Upper lobe of left lung (tissue), 6 donors: ENCODE data around the gene ABHD12. TPM values are rescaled to one million over a fixed set of nuclear protein-coding genes. Genes with fewer than 3 reads are reported as not detected.
A peak's percentile ranks its signal among the peaks of the same experiment; 100 is the strongest.

Experiments
- ATAC-seq, 2 donors: fragments of 200-7000 bp; cut with Tn5 transposase; one replicate each; pipeline ENCODE4 v1.9.1; 2022; ENCODE audit warnings: mild to moderate bottlenecking in 2 of 2, moderate library complexity in 2 of 2; ENCODE audit not compliant: low FRiP score in 2 of 2
- DNase-seq, 2 donors: peaks; one replicate each; pipeline ENCODE4 v3.0.0-alpha.2; 2019 to 2020
- H3K27ac ChIP-seq, 4 donors: fragments of 200-600 bp; sonication (generic); one replicate each; pipeline ENCODE4 v1.5.1; 2016 to 2019
- H3K27me3 ChIP-seq, 4 donors: fragments of 200-600 bp; sonication (generic); one replicate each; pipeline ENCODE4 v1.5.1; 2017 to 2019
- H3K36me3 ChIP-seq, 4 donors: fragments of 200-600 bp; sonication (generic); one replicate each; pipeline ENCODE4 v1.5.1; 2016 to 2019
- H3K4me1 ChIP-seq, 4 donors: fragments of 200-600 bp; sonication (generic); one replicate each; pipeline ENCODE4 v1.5.1; 2018 to 2019
- H3K4me3 ChIP-seq, 4 donors: fragments of 200-600 bp; sonication (generic); one replicate each; pipeline ENCODE4 v1.5.1; 2017 to 2019; ENCODE audit warnings: mild to moderate bottlenecking in 2 of 4, moderate library complexity in 1 of 4
- H3K9me3 ChIP-seq, 4 donors: fragments of 200-600 bp; sonication (generic); one replicate each; pipeline ENCODE4 v1.5.1; 2018 to 2019
- CTCF ChIP-seq, 6 experiments: fragments of 450-650 bp in 4 of 6; fragments of 200-600 bp in 2 of 6; sonication (generic) in 2 of 6; IDR thresholded peaks; one replicate each; pipeline ENCODE4 v1.5.1; 2016 to 2019; ENCODE audit warnings: antibody characterized with exemption in 6 of 6
- EP300 ChIP-seq, 4 donors: sonication (generic); formaldehyde crosslinking; IDR thresholded peaks; one replicate each; pipeline ENCODE4 v1.5.1; 2017; ENCODE audit warnings: antibody characterized with exemption in 4 of 4, control low read depth in 2 of 4
- POLR2A ChIP-seq, 4 donors: fragments of 450-650 bp; IDR thresholded peaks; one replicate each; pipeline ENCODE4 v1.5.1; 2016 to 2017; ENCODE audit warnings: antibody characterized with exemption in 4 of 4, mild to moderate bottlenecking in 2 of 4
- POLR2AphosphoS5 ChIP-seq, 2 donors: sonication (generic); formaldehyde crosslinking; IDR thresholded peaks; one replicate each; pipeline ENCODE4 v1.5.1; 2017; ENCODE audit warnings: antibody characterized with exemption in 2 of 2
- WGBS, 2 donors: methylation state at CpG; one replicate each; pipeline ENCODE4 v1.1.5; 2017 to 2018; 5-methylcytosine and 5-hydroxymethylcytosine counted together
- total RNA-seq, 6 donors: library from RNA; depleted of rRNA in 4 of 6; stranded (reverse); fragments of >200 nt in 4 of 6; gene quantifications; one replicate each; pipeline versions ENCODE4 v1.1.0 to v1.2.1, GENCODE V29; 2016 to 2021
- donor health status: DM: no; HTN: no; CAD: no; lungs with moderate emphysema.
- donor health status: DM: no; HTN: yes; CAD: no; lungs with severe emphysema.

Gene ABHD12
- total RNA-seq, 6 donors from 2014 or later: 38.3 to 132 (median 74.5) TPM

GRCh38 chr20:25258476-25258805 lies 132.2 kb downstream of the ABHD12 start:
- H3K27ac ChIP-seq: no peak overlapping the region
- TF ChIP-seq CTCF (IDR thresholded peaks at IDR 0.05): no peak
- no peak for TF ChIP-seq POLR2AphosphoS5 (IDR thresholded peaks at IDR 0.05)
- no peak for TF ChIP-seq EP300 (IDR thresholded peaks at IDR 0.05)
- no peak for TF ChIP-seq POLR2A (IDR thresholded peaks at IDR 0.05)
- H3K4me3 ChIP-seq: no peak overlapping the region
- H3K36me3 ChIP-seq: peaks cover 0 to 29% (median 6%) of the 10 kb centered on the region in 4 donors
- peaks cover 7 to 31% (median 15%) of the 10 kb centered on the region in 4 donors for H3K4me1 ChIP-seq
- ATAC-seq: no peak
- no peaks in the 10 kb centered on the region for H3K27me3 ChIP-seq
- WGBS, 2 donors: 77% methylated on average over 7 to 8 of the region's 8 CpGs
- no peak for DNase-seq
- no peaks in the 10 kb centered on the region for H3K9me3 ChIP-seq

GRCh38 chr20:25257756-25258475 lies 132.7 kb downstream of the ABHD12 start:
- DNase-seq (no peak), ATAC-seq (no peak)
- H3K4me3 ChIP-seq: no peak overlapping the region
- H3K27ac ChIP-seq: no peak overlapping the region
- WGBS, 2 donors: 76 to 85% methylated on average over 10 of the region's 10 CpGs
- H3K27me3 ChIP-seq: no peaks in the 10 kb centered on the region
- H3K9me3 ChIP-seq: no peaks in the 10 kb centered on the region
- H3K36me3 ChIP-seq: peaks cover 0 to 29% (median 6%) of the 10 kb centered on the region in 4 donors
- H3K4me1 ChIP-seq: peaks cover 8 to 36% (median 15%) of the 10 kb centered on the region in 4 donors
- TF ChIP-seq EP300 (IDR thresholded peaks at IDR 0.05): no peak
- TF ChIP-seq POLR2AphosphoS5 (IDR thresholded peaks at IDR 0.05): no peak
- TF ChIP-seq CTCF (IDR thresholded peaks at IDR 0.05): no peak
- TF ChIP-seq POLR2A (IDR thresholded peaks at IDR 0.05): no peak

- H3K36me3 ChIP-seq: peaks cover 0 to 29% (median 6%) of the 10 kb centered on the region in 4 donors
- H3K9me3 ChIP-seq: no peaks in the 10 kb centered on the region
- TF ChIP-seq POLR2AphosphoS5 (IDR thresholded peaks at IDR 0.05) (no peak), POLR2A (IDR thresholded peaks at IDR 0.05) (no peak), CTCF (IDR thresholded peaks at IDR 0.05) (no peak), EP300 (IDR thresholded peaks at IDR 0.05) (no peak)
- peaks cover 8 to 43% (median 15%) of the 10 kb centered on the region in 4 donors for H3K4me1 ChIP-seq
- H3K27ac ChIP-seq: peak overlapping the region in 1 of 4 donors; percentile 9
- WGBS, 2 donors: 94 to 95% methylated on average over 3 to 5 of the region's 5 CpGs
- no peaks in the 10 kb centered on the region for H3K27me3 ChIP-seq
- no peak for DNase-seq
- H3K4me3 ChIP-seq: no peak overlapping the region
- ATAC-seq: no peak
Measured at GRCh38 chr20:25257130-25257529, 133.5 kb downstream of the ABHD12 start.

GRCh38 chr20:25256226-25256859 lies 134.3 kb downstream of the ABHD12 start:
- DNase-seq (peak in 1 of 2 donors; percentile 48), ATAC-seq (peak; percentile 3 to 25)

More at GRCh38 chr20:25256226-25256859, 134.3 kb downstream of the ABHD12 start:
- peaks cover 8 to 49% (median 15%) of the 10 kb centered on the region in 4 donors for H3K4me1 ChIP-seq
- TF ChIP-seq CTCF (IDR thresholded peaks at IDR 0.05): no peak
- no peaks in the 10 kb centered on the region for H3K9me3 ChIP-seq
- H3K4me3 ChIP-seq: no peak overlapping the region
- H3K36me3 ChIP-seq: peaks cover 0 to 24% (median 5%) of the 10 kb centered on the region in 4 donors
- 74 to 75% methylated on average over 4 to 5 of the region's 5 CpGs for WGBS, 2 donors
- peak overlapping the region in 1 of 4 donors; percentile 16 for H3K27ac ChIP-seq
- H3K27me3 ChIP-seq: no peaks in the 10 kb centered on the region
